Measurements from ENCODE around the gene SCART1. TPM values are rescaled to one million over a fixed set of nuclear protein-coding genes. Genes with fewer than 3 reads are reported as not detected.

Gene SCART1
- total and polyA plus RNA-seq, 12 donors: 0.15 to 1.5 (median 0.58) TPM

- intact Hi-C loops (cut with DNase I): no loop called here
- Histone ChIP-seq H3K4me3 (no peak overlapping the region), H3K9me3 (no peaks in the 10 kb centered on the region), H3K36me3 (no peaks in the 10 kb centered on the region), H3K27me3 (peaks cover 0 to 15% (median 0%) of the 10 kb centered on the region in 7 donors), H3K4me1 (no peaks in the 10 kb centered on the region), H3K27ac (no peak overlapping the region)
- ATAC-seq (no peak), DNase-seq (no peak)
- WGBS, 2 donors: 93 to 94% methylated on average over 14 of the region's 14 CpGs
- TF ChIP-seq CTCF (IDR thresholded peaks at IDR 0.05): no peak
Observed at GRCh38 chr10:133460208-133460769, 6.5 kb downstream of the SCART1 start.

- no peaks in the 10 kb centered on the region for H3K9me3 ChIP-seq
- no peak for DNase-seq
- no peaks in the 10 kb centered on the region for H3K4me1 ChIP-seq
- ATAC-seq: no peak
- no peaks in the 10 kb centered on the region for H3K36me3 ChIP-seq
- no peak overlapping the region for H3K4me3 ChIP-seq
- intact Hi-C loops (cut with DNase I): no loop called here
- H3K27me3 ChIP-seq: peaks cover 0 to 17% (median 0%) of the 10 kb centered on the region in 7 donors
- TF ChIP-seq CTCF (IDR thresholded peaks at IDR 0.05): no peak
- no peak overlapping the region for H3K27ac ChIP-seq
- 89 to 93% methylated on average over 7 of the region's 7 CpGs for WGBS, 2 donors
Observed at GRCh38 chr10:133461027-133461426, 7.3 kb downstream of the SCART1 start.

GRCh38 chr10:133461841-133462240 lies 8.1 kb downstream of the SCART1 start:
- no peaks in the 10 kb centered on the region for H3K9me3 ChIP-seq
- H3K4me3 ChIP-seq: no peak overlapping the region
- H3K36me3 ChIP-seq: no peaks in the 10 kb centered on the region
- no peak for TF ChIP-seq CTCF (IDR thresholded peaks at IDR 0.05)
- ATAC-seq (no peak), DNase-seq (no peak)
- intact Hi-C loops (cut with DNase I): no loop called here
- no peaks in the 10 kb centered on the region for H3K4me1 ChIP-seq
- 77% methylated on average over 8 of the region's 8 CpGs for WGBS, 2 donors
- H3K27me3 ChIP-seq: peaks cover 0 to 17% (median 0%) of the 10 kb centered on the region in 7 donors
- no peak overlapping the region for H3K27ac ChIP-seq

- ATAC-seq: no peak
- Histone ChIP-seq H3K4me1 (no peaks in the 10 kb centered on the region), H3K27ac (no peak overlapping the region), H3K27me3 (peaks cover 0 to 17% (median 0%) of the 10 kb centered on the region in 7 donors), H3K36me3 (no peaks in the 10 kb centered on the region), H3K4me3 (no peak overlapping the region), H3K9me3 (no peaks in the 10 kb centered on the region)
- DNase-seq: no peak
- TF ChIP-seq CTCF (IDR thresholded peaks at IDR 0.05): no peak
- intact Hi-C loops (cut with DNase I): no loop called here
- WGBS, 2 donors: 88 to 91% methylated on average over 10 of the region's 10 CpGs
Observed at GRCh38 chr10:133462512-133463305, 9.0 kb downstream of the SCART1 start.
